ENCODE results near the gene TMPRSS4. TPM values are rescaled to one million over a fixed set of nuclear protein-coding genes. Genes with fewer than 3 reads are reported as not detected.

TMPRSS4 gene
- total RNA-seq, 4 donors from 2014 or later: 142 to 197 (median 161) TPM

DNA sequence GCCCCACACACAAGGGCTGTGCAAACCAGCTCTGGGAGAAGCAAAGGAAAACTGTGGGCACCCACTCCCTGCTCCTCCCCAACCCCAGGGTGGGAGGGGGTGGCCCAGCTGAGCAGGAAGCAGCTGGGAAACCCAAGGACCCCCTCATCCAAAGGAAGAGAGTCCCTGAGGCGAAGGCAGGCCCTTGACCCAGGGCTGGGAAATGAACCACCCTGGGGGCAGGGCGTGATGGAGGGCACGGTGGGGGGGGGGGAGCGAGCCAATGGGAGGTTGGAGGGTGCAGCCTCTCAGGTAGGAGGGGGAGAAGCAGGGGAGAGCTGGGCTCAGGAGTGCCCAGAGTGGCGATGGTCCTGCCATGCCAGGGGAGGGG, 58.9 kb downstream of the TMPRSS4 start:
- WGBS, 2 donors: 42% methylated on average over 3 of the region's 5 CpGs; no CpG with 5 or more reads in 1 of the 2 donors
- H3K4me3 ChIP-seq: no peak overlapping the region
- peaks cover 0 to 45% (median 0%) of the 10 kb centered on the region in 4 donors for H3K27me3 ChIP-seq
- H3K27ac ChIP-seq: no peak overlapping the region
- no peaks in the 10 kb centered on the region for H3K9me3 ChIP-seq
- intact Hi-C loops (cut with DNase I): no loop called here
- DNase-seq: no peak
- no peak for TF ChIP-seq CTCF (IDR thresholded peaks at IDR 0.05)
- TF ChIP-seq POLR2A (IDR thresholded peaks at IDR 0.05): no peak
- H3K36me3 ChIP-seq: no peaks in the 10 kb centered on the region
- peaks cover 0 to 21% (median 0%) of the 10 kb centered on the region in 3 donors for H3K4me1 ChIP-seq

DNA sequence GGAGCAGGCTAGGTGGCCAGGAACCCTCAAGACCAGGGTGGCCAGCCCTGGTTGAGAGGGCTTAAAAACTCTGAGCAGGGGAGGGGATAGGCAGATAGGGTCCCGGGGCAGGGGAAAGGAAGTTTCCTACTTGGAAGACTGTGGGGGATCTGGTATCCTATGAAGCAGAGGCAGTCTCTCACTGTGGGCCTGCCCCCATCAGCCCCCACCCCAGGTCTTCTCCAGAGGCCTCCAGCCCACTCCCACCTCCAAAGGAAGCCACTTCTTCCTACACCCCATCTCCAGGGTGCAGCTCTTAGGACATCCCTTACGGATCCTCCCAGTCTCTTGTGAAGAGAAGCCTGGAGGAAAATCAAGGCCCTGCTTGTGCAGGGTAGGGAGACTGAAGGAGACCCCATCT, 59.5 kb downstream of the TMPRSS4 start:
- 83% methylated on average over 1 of the region's 2 CpGs for WGBS, 2 donors
- Histone ChIP-seq H3K27ac (no peak overlapping the region), H3K36me3 (no peaks in the 10 kb centered on the region), H3K27me3 (peaks cover 0 to 50% (median 0%) of the 10 kb centered on the region in 4 donors), H3K9me3 (no peaks in the 10 kb centered on the region), H3K4me3 (no peak overlapping the region), H3K4me1 (peaks cover 0 to 20% (median 0%) of the 10 kb centered on the region in 3 donors)
- intact Hi-C loops (cut with DNase I): no loop called here
- no peak for DNase-seq
- no peak for TF ChIP-seq CTCF (IDR thresholded peaks at IDR 0.05)
- TF ChIP-seq POLR2A (IDR thresholded peaks at IDR 0.05): no peak

- Histone ChIP-seq H3K36me3 (no peaks in the 10 kb centered on the region), H3K9me3 (no peaks in the 10 kb centered on the region), H3K27ac (no peak overlapping the region), H3K27me3 (peaks cover 0 to 51% (median 0%) of the 10 kb centered on the region in 4 donors), H3K4me1 (peaks cover 0 to 22% (median 0%) of the 10 kb centered on the region in 3 donors), H3K4me3 (no peak overlapping the region)
- TF ChIP-seq CTCF (IDR thresholded peaks at IDR 0.05) (no peak), POLR2A (IDR thresholded peaks at IDR 0.05) (no peak)
- intact Hi-C loops (cut with DNase I): no loop called here
- no peak for DNase-seq
- WGBS, 2 donors: 72% methylated on average over 6 of the region's 10 CpGs; no CpG with 5 or more reads in 1 of the 2 donors
Measured at GRCh38 chr11:118136801-118137200, 59.9 kb downstream of the TMPRSS4 start.

GRCh38 chr11:118138839-118139420, 62.1 kb downstream of the TMPRSS4 start:
- H3K27me3 ChIP-seq: peaks cover 0 to 55% (median 0%) of the 10 kb centered on the region in 4 donors
- no peaks in the 10 kb centered on the region for H3K36me3 ChIP-seq
- 50 to 69% methylated on average over 10 of the region's 10 CpGs for WGBS, 2 donors
- no peak overlapping the region for H3K4me3 ChIP-seq
- H3K27ac ChIP-seq: no peak overlapping the region
- TF ChIP-seq POLR2A (IDR thresholded peaks at IDR 0.05) (no peak), CTCF (IDR thresholded peaks at IDR 0.05) (no peak)
- intact Hi-C loops (cut with DNase I): no loop called here
- H3K4me1 ChIP-seq: peaks cover 0 to 16% (median 0%) of the 10 kb centered on the region in 3 donors
- H3K9me3 ChIP-seq: no peaks in the 10 kb centered on the region
- no peak for DNase-seq

GRCh38 chr11:118139578-118139977, 62.7 kb downstream of the TMPRSS4 start:
- H3K9me3 ChIP-seq: no peaks in the 10 kb centered on the region
- H3K27me3 ChIP-seq: peaks cover 0 to 60% (median 0%) of the 10 kb centered on the region in 4 donors
- H3K4me1 ChIP-seq: peaks cover 0 to 16% (median 0%) of the 10 kb centered on the region in 3 donors
- 43 to 56% methylated on average over 1 of the region's 1 CpG for WGBS, 2 donors
- H3K36me3 ChIP-seq: no peaks in the 10 kb centered on the region
- TF ChIP-seq POLR2A (IDR thresholded peaks at IDR 0.05): no peak
- TF ChIP-seq CTCF (IDR thresholded peaks at IDR 0.05): no peak
- no peak for DNase-seq
- no peak overlapping the region for H3K27ac ChIP-seq
- intact Hi-C loops (cut with DNase I): no loop called here
- H3K4me3 ChIP-seq: no peak overlapping the region

Measured in esophagus squamous epithelium (tissue), 5 donors.